B cell (primary cell): ENCODE results near the gene TRA2B. TPM values are rescaled to one million over a fixed set of nuclear protein-coding genes. Genes with fewer than 3 reads are reported as not detected.

ENCODE experiments used
- ATAC-seq: fragments of 200-7000 bp; cut with Tn5 transposase; one replicate; pipeline ENCODE4 v1.10.0; 2021; ENCODE audit warnings: low read depth, mild to moderate bottlenecking, moderate number of reproducible peaks, moderate library complexity
- CTCF ChIA-PET: fragments of 350-600 bp; sonication (Branson Sonifier 250); formaldehyde crosslinking; loops from one replicate; lab custom pipeline; 2021; ENCODE audit warnings: antibody characterized with exemption, inconsistent platforms; lab: Charles Lee
- POLR2A ChIA-PET: fragments of 350-600 bp; sonication (Branson Sonifier 250); formaldehyde crosslinking; loops from one replicate; lab custom pipeline; 2021; ENCODE audit warnings: antibody characterized with exemption; lab: Charles Lee
- DNase-seq: peaks from one replicate; pipeline ENCODE4 v3.0.0; 2013
- H2AFZ ChIP-seq: 2 replicates; pipeline ENCODE4 v1.6.1; 2012; ENCODE audit warnings: mild to moderate bottlenecking, low read depth, low read length; ENCODE audit not compliant: insufficient read depth, poor library complexity, severe bottlenecking
- H3K27ac ChIP-seq, 2 donors: 1 replicate in 1 of 2; 2 replicates in 1 of 2; pipeline ENCODE4 v1.5.1; 2012 to 2013; ENCODE audit warnings: low read length in 2 of 2, mild to moderate bottlenecking in 2 of 2, moderate library complexity in 1 of 2
- H3K27me3 ChIP-seq, 4 experiments: fragments of 200-600 bp in 1 of 4; sonication (generic) in 1 of 4; replicated peaks in 1 of 4; 1 replicate in 2 of 4; 2 replicates in 2 of 4; pipeline versions ENCODE4 v1.6.1 to v1.7.0; 2013 to 2016; ENCODE audit warnings: low read length in 3 of 4, mild to moderate bottlenecking in 2 of 4, mixed read lengths in 1 of 4, moderate library complexity in 1 of 4; ENCODE audit not compliant: insufficient read depth in 4 of 4, control insufficient read depth in 3 of 4; ENCODE audit errors: control extremely low read depth in 1 of 4
- H3K36me3 ChIP-seq, 2 experiments: replicated peaks in 1 of 2; 1 replicate in 1 of 2; 2 replicates in 1 of 2; pipeline versions ENCODE4 v1.6.1 to v1.7.1; 2013; ENCODE audit warnings: low read length in 1 of 2; ENCODE audit not compliant: insufficient read depth in 2 of 2, control insufficient read depth in 1 of 2; ENCODE audit errors: control extremely low read depth in 1 of 2, extremely low read depth in 1 of 2
- H3K4me1 ChIP-seq, 2 donors: fragments of 200-600 bp in 1 of 2; sonication (generic) in 1 of 2; 1 replicate in 1 of 2; 2 replicates in 1 of 2; pipeline versions ENCODE4 v1.5.1 to v1.6.1; 2013 to 2017; ENCODE audit warnings: low read length in 2 of 2; ENCODE audit not compliant: control insufficient read depth in 2 of 2, insufficient read depth in 2 of 2
- H3K4me2 ChIP-seq: replicated peaks from 2 replicates; pipeline ENCODE3; 2012; ENCODE audit warnings: mild to moderate bottlenecking, low read depth, low read length; ENCODE audit not compliant: poor library complexity, severe bottlenecking
- H3K4me3 ChIP-seq, 5 experiments: fragments of 200-600 bp in 1 of 5; sonication (generic) in 1 of 5; 1 replicate in 3 of 5; 2 replicates in 2 of 5; pipeline versions ENCODE4 v1.5.1 to v1.7.0; 2011 to 2016; ENCODE audit warnings: low read length in 4 of 5, mild to moderate bottlenecking in 4 of 5, low read depth in 2 of 5, control low read depth in 1 of 5, moderate library complexity in 1 of 5; ENCODE audit not compliant: insufficient read depth in 1 of 5; ENCODE audit errors: control extremely low read depth in 1 of 5, extremely low read depth in 1 of 5
- H3K79me2 ChIP-seq: fragments of 200-600 bp; sonication (generic); one replicate; pipeline ENCODE4 v1.6.0; 2016; ENCODE audit warnings: low read length; ENCODE audit not compliant: control insufficient read depth, insufficient read depth
- H3K9ac ChIP-seq: fragments of 200-600 bp; sonication (generic); 2 replicates; pipeline ENCODE4 v1.6.1; 2017; ENCODE audit warnings: mild to moderate bottlenecking, low read length, moderate library complexity
- H3K9me3 ChIP-seq, 3 donors: one replicate each; pipeline versions ENCODE4 v1.6.1 to v1.7.1; 2013; ENCODE audit warnings: low read length in 2 of 3; ENCODE audit not compliant: control insufficient read depth in 2 of 3, insufficient read depth in 1 of 3; ENCODE audit errors: control extremely low read depth in 1 of 3
- H4K20me1 ChIP-seq: 2 replicates; pipeline ENCODE4 v1.6.0; 2012; ENCODE audit warnings: mild to moderate bottlenecking, low read length; ENCODE audit not compliant: insufficient read depth, control insufficient read depth, poor library complexity, severe bottlenecking
- H3K27ac Mint-ChIP-seq: one replicate; pipeline ENCODE4 v1.8.0; 2021; ENCODE audit warnings: mixed read lengths
- H3K27me3 Mint-ChIP-seq: one replicate; pipeline ENCODE4 v1.8.0; 2021; ENCODE audit warnings: mixed read lengths
- H3K4me1 Mint-ChIP-seq: one replicate; pipeline ENCODE4 v1.8.0; 2021; ENCODE audit warnings: mixed read lengths
- H3K4me3 Mint-ChIP-seq: one replicate; pipeline ENCODE4 v1.8.0; 2021; ENCODE audit warnings: mixed read lengths
- H3K9me3 Mint-ChIP-seq: one replicate; pipeline ENCODE4 v1.8.0; 2022; ENCODE audit warnings: mixed read lengths; ENCODE audit not compliant: insufficient read depth
- EZH2 ChIP-seq: IDR thresholded peaks from 2 replicates; pipeline ENCODE4 v1.6.1; 2012; ENCODE audit warnings: borderline replicate concordance, low read depth, mild to moderate bottlenecking, moderate library complexity, low read length; ENCODE audit not compliant: insufficient read depth, poor library complexity, severe bottlenecking
- WGBS: methylation state at CpG from one replicate; pipeline ENCODE4 v1.1.5; 2013; ENCODE audit warnings: missing lambda C conversion rate; ENCODE audit not compliant: insufficient coverage; 5-methylcytosine and 5-hydroxymethylcytosine counted together
- intact Hi-C: fragments of 100-400 bp; cut with micrococcal nuclease; formaldehyde crosslinking; loops from one replicate; pipeline ENCODE4 v1.10.0; 2022
- polyA plus RNA-seq: library from polyadenylated mRNA; depleted of rRNA; stranded (reverse); fragments of >200 nt; gene quantifications from 2 replicates; pipeline ENCODE4 v1.2.3, GENCODE V29; 2012
- total RNA-seq, 2 donors: library from RNA; stranded (reverse); fragments of 120-200 nt in 1 of 2; gene quantifications; 1 replicate in 1 of 2; 2 replicates in 1 of 2; pipeline versions ENCODE4 v1.2.3 to v1.2.4, GENCODE V29; 2013 to 2022
- TF ChIP-seq, protein P1 (sequence below): fragments of 200-600 bp; IDR thresholded peaks from one replicate; pipeline ENCODE4 v1.8.0; 2022; ENCODE audit warnings: antibody characterized with exemption, mild to moderate bottlenecking

The TRA2B gene
- total and polyA plus RNA-seq, 2 donors (not counting 1 experiment from before 2014, with no cell fraction given), result 220 to 1,062 TPM

- peaks cover 0 to 16% (median 2%) of the 10 kb centered on the region in 4 experiments for H3K27me3 ChIP-seq
- ChIA-PET CTCF (interaction anchor here (0.7 to 9.8 kb wide), 13 partner anchors 9 to 840 kb away, joined by 3 to 203 read pairs (median 7); partner anchors contain the start of genes AHSG and CRYGS), POLR2A (interaction anchor here (0.6 kb wide), 1 partner anchor 44 kb away, joined by 5 read pairs; the partner anchor contains the start of gene TRA2B)
- H2AFZ ChIP-seq, result no peak overlapping the region
- WGBS, result 100% methylated on average over 1 of the region's 3 CpGs
- H3K4me3 Mint-ChIP-seq, result no peak overlapping the region
- H3K9ac ChIP-seq, result no peak overlapping the region
- H3K27me3 Mint-ChIP-seq, result peaks cover 10% of the 10 kb centered on the region
- H3K4me1 Mint-ChIP-seq, result peaks cover 7% of the 10 kb centered on the region
- intact Hi-C loops, result no loop called here
- H3K27ac ChIP-seq, result no peak overlapping the region
- H3K4me1 ChIP-seq, result peaks cover 8% of the 10 kb centered on the region in 2 donors
- no peak overlapping the region for H3K4me3 ChIP-seq
- no peaks in the 10 kb centered on the region for H3K9me3 Mint-ChIP-seq
- ATAC-seq (no peak), DNase-seq (no peak)
- H3K36me3 ChIP-seq, result no peaks in the 10 kb centered on the region
- no peak for TF ChIP-seq EZH2
- TF ChIP-seq, protein P1, sequence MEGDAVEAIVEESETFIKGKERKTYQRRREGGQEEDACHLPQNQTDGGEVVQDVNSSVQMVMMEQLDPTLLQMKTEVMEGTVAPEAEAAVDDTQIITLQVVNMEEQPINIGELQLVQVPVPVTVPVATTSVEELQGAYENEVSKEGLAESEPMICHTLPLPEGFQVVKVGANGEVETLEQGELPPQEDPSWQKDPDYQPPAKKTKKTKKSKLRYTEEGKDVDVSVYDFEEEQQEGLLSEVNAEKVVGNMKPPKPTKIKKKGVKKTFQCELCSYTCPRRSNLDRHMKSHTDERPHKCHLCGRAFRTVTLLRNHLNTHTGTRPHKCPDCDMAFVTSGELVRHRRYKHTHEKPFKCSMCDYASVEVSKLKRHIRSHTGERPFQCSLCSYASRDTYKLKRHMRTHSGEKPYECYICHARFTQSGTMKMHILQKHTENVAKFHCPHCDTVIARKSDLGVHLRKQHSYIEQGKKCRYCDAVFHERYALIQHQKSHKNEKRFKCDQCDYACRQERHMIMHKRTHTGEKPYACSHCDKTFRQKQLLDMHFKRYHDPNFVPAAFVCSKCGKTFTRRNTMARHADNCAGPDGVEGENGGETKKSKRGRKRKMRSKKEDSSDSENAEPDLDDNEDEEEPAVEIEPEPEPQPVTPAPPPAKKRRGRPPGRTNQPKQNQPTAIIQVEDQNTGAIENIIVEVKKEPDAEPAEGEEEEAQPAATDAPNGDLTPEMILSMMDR, result no peak
- H3K4me2 ChIP-seq, result no peak overlapping the region
- no peaks in the 10 kb centered on the region for H3K79me2 ChIP-seq
- no peak overlapping the region for H3K27ac Mint-ChIP-seq
- H3K9me3 ChIP-seq, result no peaks in the 10 kb centered on the region
- H4K20me1 ChIP-seq, result no peaks in the 10 kb centered on the region
These were observed 43.8 kb upstream of the TRA2B start for GRCh38 chr3:185981621-185982020.

DNA sequence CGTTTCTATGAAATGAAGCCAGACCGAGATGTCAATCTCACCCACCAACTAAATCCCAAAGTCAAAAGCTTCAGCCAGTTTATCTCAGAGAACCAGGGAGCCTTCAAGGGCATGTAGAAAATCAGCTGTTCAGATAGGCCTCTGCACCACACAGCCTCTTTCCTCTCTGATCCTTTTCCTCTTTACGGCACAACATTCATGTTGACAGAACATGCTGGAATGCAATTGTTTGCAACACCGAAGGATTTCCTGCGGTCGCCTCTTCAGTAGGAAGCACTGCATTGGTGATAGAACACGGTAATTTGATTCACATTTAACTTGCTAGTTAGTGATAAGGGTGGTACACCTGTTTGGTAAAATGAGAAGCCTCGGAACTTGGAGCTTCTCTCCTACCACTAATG is 41.9 kb upstream of the TRA2B start:
- H3K4me2 ChIP-seq, result no peak overlapping the region
- CTCF ChIA-PET, result interaction anchor here (0.7 to 7.9 kb wide), 9 partner anchors 10 to 841 kb away, joined by 3 to 203 read pairs (median 7); partner anchors contain the start of genes AHSG and CRYGS
- no peaks in the 10 kb centered on the region for H3K79me2 ChIP-seq
- intact Hi-C loops, result no loop called here
- H3K9ac ChIP-seq, result no peak overlapping the region
- TF ChIP-seq EZH2, result no peak
- TF ChIP-seq, protein P1, result no peak
- Mint-ChIP-seq H3K9me3 (no peaks in the 10 kb centered on the region), H3K4me3 (no peak overlapping the region), H3K4me1 (peaks cover 7% of the 10 kb centered on the region), H3K27me3 (peaks cover 10% of the 10 kb centered on the region), H3K27ac (no peak overlapping the region)
- H3K4me3 ChIP-seq, result no peak overlapping the region
- no peaks in the 10 kb centered on the region for H3K36me3 ChIP-seq
- no peak overlapping the region for H2AFZ ChIP-seq
- POLR2A ChIA-PET, result no interaction called here
- no peak for DNase-seq
- ATAC-seq, result no peak
- H3K4me1 ChIP-seq, result peaks cover 8% of the 10 kb centered on the region in 2 donors
- 93% methylated on average over 5 of the region's 8 CpGs for WGBS
- H4K20me1 ChIP-seq, result no peaks in the 10 kb centered on the region
- H3K9me3 ChIP-seq, result no peaks in the 10 kb centered on the region
- no peak overlapping the region for H3K27ac ChIP-seq
- H3K27me3 ChIP-seq, result peaks cover 0 to 16% (median 2%) of the 10 kb centered on the region in 4 experiments
